ENCODE results near the gene IL1RAPL2.
"Not testable (repeated sequence)": the region's sequence is repeated elsewhere in the genome, so short reads cannot be mapped to it uniquely, and the experiment has no call there.

IL1RAPL2 gene

GRCh38 chrX:105006103-105006502 is 440.1 kb downstream of the IL1RAPL2 start:
- no peaks in the 10 kb centered on the region for H3K27me3 ChIP-seq (ENCODE audit: insufficient read depth, insufficient read length)
- no peak overlapping the region for H3K9ac ChIP-seq (ENCODE audit: insufficient read length, low read depth)
- TF ChIP-seq ZNF274 (IDR thresholded peaks at IDR 0.05; ENCODE audit: low read depth, low read length) (no peak), YY1 (IDR thresholded peaks at IDR 0.05; ENCODE audit: insufficient read depth, insufficient read length) (no peak), SUZ12 (IDR thresholded peaks at IDR 0.05; ENCODE audit: extremely low read depth, insufficient read depth, insufficient read length) (no peak)
- no peaks in the 10 kb centered on the region for H3K9me3 ChIP-seq (ENCODE audit: insufficient read depth, low read length)
- no peak for DNase-seq (ENCODE audit: low read depth, low spot score)
- H3K4me3 ChIP-seq (ENCODE audit: insufficient read length, low read depth): no peak overlapping the region
- H3K36me3 ChIP-seq (ENCODE audit: insufficient read depth, insufficient read length, low read length): no peaks in the 10 kb centered on the region
- no peaks in the 10 kb centered on the region for H3K4me1 ChIP-seq (ENCODE audit: insufficient read depth, insufficient read length)

DNA sequence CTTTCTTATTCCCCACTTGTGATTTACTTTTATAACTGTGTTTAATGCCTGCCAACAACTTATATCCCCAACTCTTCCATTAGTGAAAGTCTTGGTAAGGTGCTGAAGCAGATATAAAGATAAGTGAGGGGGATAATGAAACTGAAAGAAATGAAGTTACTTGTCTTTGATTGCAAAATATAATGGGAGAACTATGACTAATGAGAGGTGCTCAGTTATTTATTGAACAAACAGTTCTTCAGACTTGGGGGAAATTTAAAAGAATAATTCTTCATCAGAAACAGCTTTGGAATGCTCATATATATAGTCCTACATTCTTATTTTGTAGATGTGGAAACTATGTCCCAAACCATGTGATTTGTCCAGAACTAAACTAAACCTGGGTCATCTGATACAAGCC is 441.0 kb downstream of the IL1RAPL2 start:
- H3K27me3 ChIP-seq (ENCODE audit: insufficient read depth, insufficient read length): no peaks in the 10 kb centered on the region
- no peaks in the 10 kb centered on the region for H3K36me3 ChIP-seq (ENCODE audit: insufficient read depth, insufficient read length, low read length)
- no peak for TF ChIP-seq YY1 (IDR thresholded peaks at IDR 0.05; ENCODE audit: insufficient read depth, insufficient read length)
- TF ChIP-seq SUZ12 (IDR thresholded peaks at IDR 0.05; ENCODE audit: extremely low read depth, insufficient read depth, insufficient read length): no peak
- H3K4me1 ChIP-seq (ENCODE audit: insufficient read depth, insufficient read length): no peaks in the 10 kb centered on the region
- no peak for DNase-seq (ENCODE audit: low read depth, low spot score)
- H3K9me3 ChIP-seq (ENCODE audit: insufficient read depth, low read length): no peaks in the 10 kb centered on the region
- H3K9ac ChIP-seq (ENCODE audit: insufficient read length, low read depth): no peak overlapping the region
- H3K4me3 ChIP-seq (ENCODE audit: insufficient read length, low read depth): no peak overlapping the region

DNA sequence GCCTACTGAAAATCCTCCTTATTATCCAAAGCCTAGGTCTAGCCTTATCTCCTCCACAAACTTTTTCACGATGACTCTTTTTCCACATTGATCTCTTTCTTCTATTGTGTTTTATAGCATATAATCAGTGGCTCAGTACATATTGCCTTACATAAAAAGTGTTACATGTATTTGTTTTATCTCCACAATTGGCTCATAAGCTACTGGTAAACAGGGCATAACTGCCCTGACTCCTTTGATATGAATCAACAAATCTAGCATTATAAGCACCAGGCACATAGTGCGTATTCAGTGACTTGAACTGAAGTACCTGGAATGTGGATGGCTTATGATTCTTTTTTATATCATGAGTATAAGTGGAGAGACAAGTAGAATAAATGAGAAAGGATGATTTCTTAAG is 447.7 kb downstream of the IL1RAPL2 start:
- H3K36me3 ChIP-seq (ENCODE audit: insufficient read depth, insufficient read length, low read length): no peaks in the 10 kb centered on the region
- H3K9me3 ChIP-seq (ENCODE audit: insufficient read depth, low read length): no peaks in the 10 kb centered on the region
- DNase-seq (ENCODE audit: low read depth, low spot score): no peak
- no peak overlapping the region for H3K4me3 ChIP-seq (ENCODE audit: insufficient read length, low read depth)
- H3K9ac ChIP-seq (ENCODE audit: insufficient read length, low read depth): no peak overlapping the region
- no peaks in the 10 kb centered on the region for H3K27me3 ChIP-seq (ENCODE audit: insufficient read depth, insufficient read length)
- TF ChIP-seq YY1 (IDR thresholded peaks at IDR 0.05; ENCODE audit: insufficient read depth, insufficient read length) (no peak), ZNF274 (IDR thresholded peaks at IDR 0.05; ENCODE audit: low read depth, low read length) (no peak), SUZ12 (IDR thresholded peaks at IDR 0.05; ENCODE audit: extremely low read depth, insufficient read depth, insufficient read length) (no peak)
- no peaks in the 10 kb centered on the region for H3K4me1 ChIP-seq (ENCODE audit: insufficient read depth, insufficient read length)

DNA sequence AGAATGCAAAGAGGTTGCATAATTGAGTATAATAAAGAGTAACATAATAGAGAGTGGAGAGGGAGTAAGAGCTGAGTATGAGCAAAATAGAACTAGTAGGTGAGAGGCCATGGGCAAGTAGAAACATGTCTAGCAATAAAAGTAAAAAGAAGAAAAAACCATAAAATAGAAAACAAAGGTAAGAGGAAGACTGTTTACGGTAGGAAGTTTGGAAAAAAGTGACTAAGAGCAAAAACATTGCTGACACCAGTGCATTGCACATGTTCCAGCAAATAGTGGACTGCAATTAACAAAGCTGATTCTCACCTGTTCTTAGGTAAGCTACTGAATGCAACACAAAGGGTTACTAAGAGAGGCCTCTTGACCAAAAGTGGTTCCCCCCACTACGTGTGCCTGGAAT is 451.6 kb downstream of the IL1RAPL2 start:
- H3K4me1 ChIP-seq (ENCODE audit: insufficient read depth, insufficient read length): no peaks in the 10 kb centered on the region
- H3K4me3 ChIP-seq (ENCODE audit: insufficient read length, low read depth): no peak overlapping the region
- no peak overlapping the region for H3K9ac ChIP-seq (ENCODE audit: insufficient read length, low read depth)
- no peak for TF ChIP-seq SUZ12 (IDR thresholded peaks at IDR 0.05; ENCODE audit: extremely low read depth, insufficient read depth, insufficient read length)
- no peak for TF ChIP-seq ZNF274 (IDR thresholded peaks at IDR 0.05; ENCODE audit: low read depth, low read length)
- no peak for TF ChIP-seq YY1 (IDR thresholded peaks at IDR 0.05; ENCODE audit: insufficient read depth, insufficient read length)
- DNase-seq (ENCODE audit: low read depth, low spot score): no peak
- no peaks in the 10 kb centered on the region for H3K27me3 ChIP-seq (ENCODE audit: insufficient read depth, insufficient read length)
- H3K36me3 ChIP-seq (ENCODE audit: insufficient read depth, insufficient read length, low read length): no peaks in the 10 kb centered on the region
- no peaks in the 10 kb centered on the region for H3K9me3 ChIP-seq (ENCODE audit: insufficient read depth, low read length)

GRCh38 chrX:105018865-105019264 is 452.9 kb downstream of the IL1RAPL2 start:
- Histone ChIP-seq H3K27me3 (ENCODE audit: insufficient read depth, insufficient read length) (no peaks in the 10 kb centered on the region), H3K4me3 (ENCODE audit: insufficient read length, low read depth) (no peak overlapping the region), H3K9ac (ENCODE audit: insufficient read length, low read depth) (no peak overlapping the region), H3K9me3 (ENCODE audit: insufficient read depth, low read length) (no peaks in the 10 kb centered on the region), H3K4me1 (ENCODE audit: insufficient read depth, insufficient read length) (no peaks in the 10 kb centered on the region), H3K36me3 (ENCODE audit: insufficient read depth, insufficient read length, low read length) (no peaks in the 10 kb centered on the region)
- no peak for DNase-seq (ENCODE audit: low read depth, low spot score)
- no peak for TF ChIP-seq SUZ12 (IDR thresholded peaks at IDR 0.05; ENCODE audit: extremely low read depth, insufficient read depth, insufficient read length)
- TF ChIP-seq ZNF274 (IDR thresholded peaks at IDR 0.05; ENCODE audit: low read depth, low read length): no peak
- TF ChIP-seq YY1 (IDR thresholded peaks at IDR 0.05; ENCODE audit: insufficient read depth, insufficient read length): no peak

DNA sequence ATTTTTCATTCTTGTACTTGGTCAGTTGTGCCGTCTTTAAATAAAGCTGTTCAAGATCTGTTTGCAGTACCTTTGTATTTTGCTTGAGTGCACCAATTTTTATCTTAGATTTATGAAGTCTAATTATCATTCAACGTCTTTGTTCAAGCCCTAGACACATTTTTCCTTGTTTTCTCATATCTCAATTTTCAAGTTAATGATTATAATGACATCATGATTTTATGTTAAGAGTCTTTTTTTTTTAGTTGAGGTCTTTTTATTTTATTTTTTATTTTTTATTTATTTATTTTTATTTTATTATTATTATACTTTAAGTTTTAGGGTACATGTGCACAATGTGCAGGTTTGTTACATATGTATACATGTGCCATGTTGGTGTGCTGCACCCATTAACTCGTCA is 463.0 kb downstream of the IL1RAPL2 start:
- H3K27me3 ChIP-seq (ENCODE audit: insufficient read depth, insufficient read length); H3K4me3 ChIP-seq (ENCODE audit: insufficient read length, low read depth); H3K36me3 ChIP-seq (ENCODE audit: insufficient read depth, insufficient read length, low read length); DNase-seq (ENCODE audit: low read depth, low spot score); H3K9me3 ChIP-seq (ENCODE audit: insufficient read depth, low read length); H3K9ac ChIP-seq (ENCODE audit: insufficient read length, low read depth); H3K4me1 ChIP-seq (ENCODE audit: insufficient read depth, insufficient read length): not testable (repeated sequence)

DNA sequence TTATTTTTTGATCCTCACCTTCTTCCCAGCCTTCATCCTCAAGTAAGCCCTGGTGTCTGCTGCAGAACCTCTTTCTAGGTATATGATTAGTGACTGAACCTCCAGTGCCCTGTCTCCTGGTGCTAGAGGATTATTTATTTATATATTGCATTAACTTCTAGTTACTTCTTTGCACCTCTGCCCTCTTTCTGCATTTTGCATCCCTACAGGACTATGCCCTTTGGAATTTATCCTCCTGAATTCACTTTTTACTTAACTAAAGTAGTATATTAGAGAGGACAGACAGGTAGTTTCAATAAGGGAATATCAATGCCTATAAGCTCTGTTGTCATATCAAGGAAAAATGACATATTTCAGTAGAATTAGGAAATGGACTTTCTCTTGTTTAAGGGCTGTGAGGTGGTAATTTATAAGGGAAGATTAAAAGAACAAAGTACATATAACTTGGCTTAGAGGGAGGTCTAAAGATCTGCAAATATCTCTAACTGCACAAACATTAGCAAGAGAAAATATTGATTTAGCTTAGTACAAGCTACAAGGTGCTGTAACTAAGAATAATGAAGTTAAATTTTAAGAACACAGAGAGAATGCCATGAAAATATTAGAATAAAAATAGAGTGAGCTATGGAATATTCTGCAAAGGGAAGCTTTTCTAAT is 472.8 kb downstream of the IL1RAPL2 start:
- H3K27me3 ChIP-seq (ENCODE audit: insufficient read depth, insufficient read length): no peaks in the 10 kb centered on the region
- H3K36me3 ChIP-seq (ENCODE audit: insufficient read depth, insufficient read length, low read length): no peaks in the 10 kb centered on the region
- H3K4me1 ChIP-seq (ENCODE audit: insufficient read depth, insufficient read length): no peaks in the 10 kb centered on the region
- no peak overlapping the region for H3K4me3 ChIP-seq (ENCODE audit: insufficient read length, low read depth)
- peaks cover 13% of the 10 kb centered on the region; the same call in 1 of the 2 replicates for H3K9me3 ChIP-seq (ENCODE audit: insufficient read depth, low read length)
- no peak for DNase-seq (ENCODE audit: low read depth, low spot score)
- no peak overlapping the region for H3K9ac ChIP-seq (ENCODE audit: insufficient read length, low read depth)
- TF ChIP-seq SUZ12 (IDR thresholded peaks at IDR 0.05; ENCODE audit: extremely low read depth, insufficient read depth, insufficient read length): no peak
- TF ChIP-seq ZNF274 (IDR thresholded peaks at IDR 0.05; ENCODE audit: low read depth, low read length): no peak
- no peak for TF ChIP-seq YY1 (IDR thresholded peaks at IDR 0.05; ENCODE audit: insufficient read depth, insufficient read length)

Measured in NT2/D1 (cell line).